Retinal pigment epithelial cell (primary cell): Measurements from ENCODE around the gene CCDC82.

ENCODE experiments used
- DNase-seq: peaks from one replicate; pipeline ENCODE4 v3.0.0-alpha.2; 2010; ENCODE audit warnings: low read depth
- H3K4me3 ChIP-seq: 2 replicates; pipeline ENCODE4 v1.5.1; 2011; ENCODE audit warnings: mild to moderate bottlenecking, low read length, control low read depth, moderate library complexity
- CTCF ChIP-seq: conservative IDR thresholded peaks from 2 replicates; pipeline ENCODE4 v1.5.1; 2011; ENCODE audit warnings: low read depth, low read length, control low read depth, inconsistent platforms

Gene CCDC82

GRCh38 chr11:96321091-96321490 lies 68.6 kb downstream of the CCDC82 start:
- no peak for DNase-seq
- no peak overlapping the region for H3K4me3 ChIP-seq
- TF ChIP-seq CTCF: no peak

- no peak for DNase-seq
- H3K4me3 ChIP-seq: no peak overlapping the region
- no peak for TF ChIP-seq CTCF
These were observed 69.6 kb downstream of the CCDC82 start for GRCh38 chr11:96319898-96320656.

GRCh38 chr11:96318850-96319249 lies 70.9 kb downstream of the CCDC82 start:
- DNase-seq: no peak
- H3K4me3 ChIP-seq: no peak overlapping the region
- TF ChIP-seq CTCF: no peak

GRCh38 chr11:96318399-96318798 lies 71.3 kb downstream of the CCDC82 start:
- DNase-seq: no peak

GRCh38 chr11:96317985-96318384 lies 71.7 kb downstream of the CCDC82 start:
- no peak for DNase-seq
- H3K4me3 ChIP-seq: no peak overlapping the region

More at GRCh38 chr11:96318399-96318798, 71.3 kb downstream of the CCDC82 start:
- TF ChIP-seq CTCF: no peak
- no peak overlapping the region for H3K4me3 ChIP-seq

GRCh38 chr11:96317571-96317970 lies 72.1 kb downstream of the CCDC82 start:
- no peak for DNase-seq
- no peak overlapping the region for H3K4me3 ChIP-seq
- TF ChIP-seq CTCF: no peak

More at GRCh38 chr11:96317985-96318384, 71.7 kb downstream of the CCDC82 start:
- no peak for TF ChIP-seq CTCF

- no peak overlapping the region for H3K4me3 ChIP-seq
- DNase-seq: no peak
- TF ChIP-seq CTCF: no peak
These were observed 72.8 kb downstream of the CCDC82 start for GRCh38 chr11:96316869-96317268.
